Heart right ventricle (tissue), 16 donors: ENCODE measurements around the gene GNAT1. TPM values are rescaled to one million over a fixed set of nuclear protein-coding genes. Genes with fewer than 3 reads are reported as not detected.

Experiments used
- ATAC-seq, 8 donors: fragments of 200-7000 bp; cut with Tn5 transposase; one replicate each; pipeline ENCODE4 v1.9.1; 2020; ENCODE audit warnings: mild to moderate bottlenecking in 8 of 8, moderate library complexity in 8 of 8, moderate number of reproducible peaks in 1 of 8
- DNase-seq, 2 donors: peaks; one replicate each; pipeline ENCODE4 v3.0.0-alpha.2; 2020
- H3K27ac ChIP-seq, 10 donors: fragments of 200-600 bp; sonication (generic) in 2 of 10; one replicate each; pipeline versions ENCODE4 v1.5.0 to v1.8.0; 2020 to 2022; ENCODE audit warnings: mild to moderate bottlenecking in 3 of 10
- H3K27me3 ChIP-seq, 7 donors: fragments of 200-600 bp; one replicate each; pipeline ENCODE4 v1.8.0; 2021 to 2022; ENCODE audit warnings: mild to moderate bottlenecking in 2 of 7
- H3K36me3 ChIP-seq, 9 donors: fragments of 200-600 bp; sonication (generic) in 1 of 9; one replicate each; pipeline versions ENCODE4 v1.5.0 to v1.8.0; 2020 to 2022; ENCODE audit warnings: mild to moderate bottlenecking in 2 of 9
- H3K4me1 ChIP-seq, 9 donors: fragments of 200-600 bp; sonication (generic) in 1 of 9; one replicate each; pipeline versions ENCODE4 v1.5.0 to v1.8.0; 2020 to 2022; ENCODE audit warnings: mild to moderate bottlenecking in 4 of 9
- H3K4me3 ChIP-seq, 10 donors: fragments of 200-600 bp; sonication (generic) in 2 of 10; one replicate each; pipeline versions ENCODE4 v1.5.0 to v1.8.0; 2020 to 2022; ENCODE audit warnings: mild to moderate bottlenecking in 7 of 10, moderate library complexity in 2 of 10
- H3K9me3 ChIP-seq, 11 donors: fragments of 200-600 bp in 10 of 11; sonication (generic) in 2 of 11; one replicate each; pipeline versions ENCODE4 v1.5.0 to v1.8.0; 2013 to 2022; ENCODE audit warnings: mild to moderate bottlenecking in 2 of 11, control low read depth in 1 of 11, moderate library complexity in 1 of 11
- WGBS, 2 donors: extraction: QIAGEN DNeasy Blood & Tissue Kit; methylation state at CpG; one replicate each; pipeline ENCODE4 v1.1.7; 2013; ENCODE audit warnings: inconsistent platforms in 1 of 2; 5-methylcytosine and 5-hydroxymethylcytosine counted together
- intact Hi-C, 10 donors: fragments of 100-400 bp; cut with DNase I; formaldehyde crosslinking; loops; one replicate each; pipeline versions ENCODE4 v1.11.1 to v1.14.2; 2022
- polyA plus RNA-seq, 2 donors: library from polyadenylated mRNA; stranded (reverse); fragments of 200-250 nt; gene quantifications; one replicate each; pipeline ENCODE4 v1.2.3, GENCODE V29; 2013
- total RNA-seq, 10 donors: library from RNA; stranded (reverse); fragmentation: NEBNext Ultra II Directional in 3 of 10; extraction: Animal tissue kit (Norgen Biotek cat#: 25700) in 3 of 10; gene quantifications; one replicate each; pipeline versions ENCODE4 v1.2.1 to v1.2.4, GENCODE V29; 2021 to 2023
- TF ChIP-seq, protein P1 (sequence below), 9 donors: fragments of 200-600 bp; sonication (generic) in 2 of 9; IDR thresholded peaks; one replicate each; pipeline versions ENCODE4 v1.5.0 to v1.8.0; 2021 to 2022; ENCODE audit warnings: antibody characterized with exemption in 9 of 9, mild to moderate bottlenecking in 5 of 9, moderate library complexity in 1 of 9
- donor health status: Arrhythmogenic right ventricular cardiomyopathy.
- donor health status: ischemic (EF 13 %, LVEDD 7.1; RV severe dilation, severe dysfunction).
- donor health status: healthy with polysubstance abuse.
- donor health status: DM: no; HTN: yes; CAD: no.
- donor health status: DM: no; HTN: no; CAD: no.
- donor health status: ischemic (EF 25% LVEDD 6.9; RV normal size, moderate dysfunction).
- donor health status: ischemic (EF 25% LVEDD 5.7; RV mildly dilated, moderate dysfunction).
- donor health status: healthy.
- donor health status: DM: yes; HTN: yes; CAD: no.
- donor health status: Ischemic cardiomyopathy.
- donor health status: ischemic (EF 35%, LVEDD 5.7; RV mildly dilated, moderate dysfunction).
- donor health status: nonischemic (EF 11% LVEDD 7.7; RV severe dilation, severe dysfunction).
- donor health status: DM: yes; HTN: yes; CAD: no.
- donor health status: PGD.
- donor health status: ischemic (EF 29% LVEDD 5.4; RV normal size, mild dysfunction).
- donor health status: nonischemic (EF 23%, LVEDD 6.1; RV moderate dilation, normal function).

The GNAT1 gene
- total and polyA plus RNA-seq, 12 donors, result not detected

DNA sequence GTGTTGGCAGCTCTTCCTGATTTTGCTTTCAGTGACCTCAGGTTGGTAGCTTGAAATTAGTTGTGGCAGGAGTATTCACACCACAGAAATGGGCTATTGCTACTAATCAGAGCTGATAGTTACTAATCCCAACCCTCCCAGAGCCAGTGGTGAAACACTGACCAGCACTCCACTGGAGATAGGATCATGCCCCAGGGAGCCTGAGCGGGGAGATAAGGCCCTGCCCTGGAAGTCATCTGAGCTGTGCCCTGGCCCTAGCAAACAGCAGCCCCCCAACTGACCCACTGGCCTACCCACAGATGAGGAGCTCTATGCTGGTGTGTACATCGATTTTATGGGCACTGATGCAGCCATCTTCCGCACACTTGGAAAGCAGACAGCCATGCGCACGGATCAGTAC, 9.4 kb upstream of the GNAT1 start:
- Histone ChIP-seq H3K9me3 (no peaks in the 10 kb centered on the region), H3K27me3 (no peaks in the 10 kb centered on the region), H3K4me1 (no peaks in the 10 kb centered on the region), H3K36me3 (peaks cover 0 to 62% (median 4%) of the 10 kb centered on the region in 9 donors), H3K4me3 (no peak overlapping the region), H3K27ac (no peak overlapping the region)
- ATAC-seq (no peak), DNase-seq (no peak)
- TF ChIP-seq, protein P1, sequence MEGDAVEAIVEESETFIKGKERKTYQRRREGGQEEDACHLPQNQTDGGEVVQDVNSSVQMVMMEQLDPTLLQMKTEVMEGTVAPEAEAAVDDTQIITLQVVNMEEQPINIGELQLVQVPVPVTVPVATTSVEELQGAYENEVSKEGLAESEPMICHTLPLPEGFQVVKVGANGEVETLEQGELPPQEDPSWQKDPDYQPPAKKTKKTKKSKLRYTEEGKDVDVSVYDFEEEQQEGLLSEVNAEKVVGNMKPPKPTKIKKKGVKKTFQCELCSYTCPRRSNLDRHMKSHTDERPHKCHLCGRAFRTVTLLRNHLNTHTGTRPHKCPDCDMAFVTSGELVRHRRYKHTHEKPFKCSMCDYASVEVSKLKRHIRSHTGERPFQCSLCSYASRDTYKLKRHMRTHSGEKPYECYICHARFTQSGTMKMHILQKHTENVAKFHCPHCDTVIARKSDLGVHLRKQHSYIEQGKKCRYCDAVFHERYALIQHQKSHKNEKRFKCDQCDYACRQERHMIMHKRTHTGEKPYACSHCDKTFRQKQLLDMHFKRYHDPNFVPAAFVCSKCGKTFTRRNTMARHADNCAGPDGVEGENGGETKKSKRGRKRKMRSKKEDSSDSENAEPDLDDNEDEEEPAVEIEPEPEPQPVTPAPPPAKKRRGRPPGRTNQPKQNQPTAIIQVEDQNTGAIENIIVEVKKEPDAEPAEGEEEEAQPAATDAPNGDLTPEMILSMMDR (IDR thresholded peaks at IDR 0.05), result no peak
- 86 to 94% methylated on average over 5 of the region's 5 CpGs for WGBS, 2 donors
- intact Hi-C loops, result no loop called here

DNA sequence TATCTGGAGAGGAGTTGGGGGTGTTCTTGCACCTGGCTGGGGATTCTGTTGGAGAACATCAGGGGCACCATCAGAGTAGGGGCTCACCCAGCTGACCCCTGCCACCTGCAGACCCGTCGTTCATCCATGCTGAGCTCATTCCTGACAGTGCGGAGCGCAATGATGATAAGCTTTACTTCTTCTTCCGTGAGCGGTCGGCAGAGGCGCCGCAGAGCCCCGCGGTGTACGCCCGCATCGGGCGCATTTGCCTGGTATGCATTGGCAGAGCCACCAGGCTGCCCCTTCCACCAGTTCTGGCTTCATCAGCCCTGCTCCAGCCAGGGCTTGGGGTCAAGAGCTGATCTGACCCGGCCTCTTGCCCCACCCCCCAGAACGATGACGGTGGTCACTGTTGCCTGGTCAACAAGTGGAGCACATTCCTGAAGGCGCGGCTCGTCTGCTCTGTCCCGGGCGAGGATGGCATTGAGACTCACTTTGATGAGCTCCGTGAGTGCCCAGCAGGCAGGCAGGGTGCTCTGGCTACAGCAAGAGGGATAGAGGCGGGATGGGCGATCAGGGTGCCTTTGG, 8.8 kb upstream of the GNAT1 start:
- intact Hi-C loops, result no loop called here
- peaks cover 0 to 62% (median 4%) of the 10 kb centered on the region in 9 donors for H3K36me3 ChIP-seq
- H3K9me3 ChIP-seq, result no peaks in the 10 kb centered on the region
- no peak overlapping the region for H3K4me3 ChIP-seq
- H3K27ac ChIP-seq, result no peak overlapping the region
- DNase-seq (no peak), ATAC-seq (no peak)
- TF ChIP-seq, protein P1 (IDR thresholded peaks at IDR 0.05), result no peak
- H3K27me3 ChIP-seq, result no peaks in the 10 kb centered on the region
- no peaks in the 10 kb centered on the region for H3K4me1 ChIP-seq
- 77 to 83% methylated on average over 26 of the region's 26 CpGs for WGBS, 2 donors

DNA sequence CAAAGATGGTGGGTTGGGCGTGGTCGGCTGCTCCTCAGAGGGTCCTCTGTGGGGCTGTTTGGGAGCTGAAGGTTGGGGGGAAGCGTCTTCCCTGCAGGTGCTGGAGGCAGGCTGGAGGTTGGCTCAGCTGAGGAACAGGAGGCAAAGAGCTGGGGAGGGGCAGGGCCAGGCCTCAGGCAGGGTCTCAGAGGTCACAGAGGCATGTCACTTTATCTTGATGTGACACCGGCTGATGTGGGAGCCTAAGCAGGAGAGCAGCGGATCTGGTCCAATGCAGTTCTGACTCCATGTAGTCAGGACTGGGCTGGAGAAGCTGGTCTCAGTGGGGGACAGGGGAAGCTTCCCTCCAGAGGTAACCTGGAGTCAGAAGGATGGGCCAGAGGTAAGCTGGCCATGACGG, 7.7 kb upstream of the GNAT1 start:
- no peaks in the 10 kb centered on the region for H3K4me1 ChIP-seq
- H3K9me3 ChIP-seq, result no peaks in the 10 kb centered on the region
- no peak for DNase-seq
- intact Hi-C loops, result no loop called here
- H3K36me3 ChIP-seq, result peaks cover 0 to 64% (median 4%) of the 10 kb centered on the region in 9 donors
- 82 to 87% methylated on average over 6 of the region's 6 CpGs for WGBS, 2 donors
- ATAC-seq, result no peak
- no peak overlapping the region for H3K4me3 ChIP-seq
- H3K27ac ChIP-seq, result no peak overlapping the region
- TF ChIP-seq, protein P1 (IDR thresholded peaks at IDR 0.05), result no peak
- no peaks in the 10 kb centered on the region for H3K27me3 ChIP-seq

DNA sequence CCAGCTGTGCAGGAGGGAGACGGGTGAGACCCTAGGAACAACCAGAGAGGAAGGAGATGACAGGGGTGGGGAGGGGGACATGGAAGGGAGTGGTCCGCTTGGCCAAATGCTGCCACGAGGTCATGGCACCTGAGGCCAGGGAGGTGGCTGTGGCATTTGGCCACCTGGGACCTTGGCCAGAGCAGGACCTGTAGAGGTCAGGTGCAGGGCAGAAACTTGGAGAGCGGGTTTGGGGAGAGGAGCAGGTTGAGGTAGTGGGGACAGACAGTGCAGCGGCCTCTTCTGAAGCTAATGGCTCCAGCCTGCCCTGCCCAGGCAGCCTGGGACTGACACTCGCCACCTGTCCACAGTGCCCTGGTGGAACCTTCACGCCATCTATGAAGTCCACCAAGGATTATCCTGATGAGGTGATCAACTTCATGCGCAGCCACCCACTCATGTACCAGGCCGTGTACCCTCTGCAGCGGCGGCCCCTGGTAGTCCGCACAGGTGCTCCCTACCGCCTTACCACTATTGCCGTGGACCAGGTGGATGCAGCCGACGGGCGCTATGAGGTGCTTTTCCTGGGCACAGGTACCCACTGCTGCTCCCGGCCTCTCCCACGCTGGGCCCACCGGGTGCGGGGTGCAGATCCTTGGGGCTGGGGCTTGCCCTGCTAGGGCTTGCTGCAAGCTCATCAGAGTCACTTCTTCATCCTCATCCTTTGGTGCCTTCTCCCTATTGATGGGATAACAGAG, 7.0 kb upstream of the GNAT1 start:
- no peak for ATAC-seq
- H3K27ac ChIP-seq, result no peak overlapping the region
- H3K4me3 ChIP-seq, result no peak overlapping the region
- no peaks in the 10 kb centered on the region for H3K9me3 ChIP-seq
- no peak for DNase-seq
- intact Hi-C loops, result no loop called here
- WGBS, 2 donors, result 95 to 96% methylated on average over 21 of the region's 21 CpGs
- peaks cover 0 to 5% (median 0%) of the 10 kb centered on the region in 9 donors for H3K4me1 ChIP-seq
- no peaks in the 10 kb centered on the region for H3K27me3 ChIP-seq
- TF ChIP-seq, protein P1 (IDR thresholded peaks at IDR 0.05), result no peak
- peaks cover 0 to 64% (median 4%) of the 10 kb centered on the region in 9 donors for H3K36me3 ChIP-seq
